ELF-1 (cell line): ENCODE results near the gene PAQR8.

ENCODE experiments used
- DNase-seq: peaks from one replicate; pipeline ENCODE4 v3.0.0-alpha.2; 2016; ENCODE audit warnings: low read depth, low spot score

Gene PAQR8

GRCh38 chr6:52361945-52362442 lies at the start of gene PAQR8:
Gene PAQR8 (plus strand): TSS chr6:52362151. CDS start chr6:52403214, 41,063 bp downstream.
- DNase-seq: no peak

GRCh38 chr6:52312461-52312860 lies 49.5 kb upstream of the PAQR8 start:
- DNase-seq: no peak

GRCh38 chr6:52314752-52315151 lies 47.2 kb upstream of the PAQR8 start:
- DNase-seq: no peak

GRCh38 chr6:52317211-52317610 lies 44.7 kb upstream of the PAQR8 start:
- no peak for DNase-seq

- DNase-seq: no peak
Measured at GRCh38 chr6:52317841-52318581, 43.9 kb upstream of the PAQR8 start.

- no peak for DNase-seq
Measured at GRCh38 chr6:52324189-52324588, 37.8 kb upstream of the PAQR8 start.

- peak; percentile 98 for DNase-seq
Measured at GRCh38 chr6:52325695-52326471, 36.1 kb upstream of the PAQR8 start.

GRCh38 chr6:52326540-52327364 lies 35.2 kb upstream of the PAQR8 start:
- DNase-seq: no peak

- DNase-seq: no peak
Measured at GRCh38 chr6:52328303-52328662, 33.7 kb upstream of the PAQR8 start.

GRCh38 chr6:52328729-52329128 lies 33.2 kb upstream of the PAQR8 start:
- no peak for DNase-seq

GRCh38 chr6:52330470-52330869 lies 31.5 kb upstream of the PAQR8 start:
- DNase-seq: no peak

GRCh38 chr6:52331793-52332457 lies 30.0 kb upstream of the PAQR8 start:
- no peak for DNase-seq

GRCh38 chr6:52333840-52334200 lies 28.1 kb upstream of the PAQR8 start:
- DNase-seq: no peak

- no peak for DNase-seq
Measured at GRCh38 chr6:52335576-52335975, 26.4 kb upstream of the PAQR8 start.

GRCh38 chr6:52336919-52337561 lies 24.9 kb upstream of the PAQR8 start:
- no peak for DNase-seq

GRCh38 chr6:52337633-52338290 lies 24.2 kb upstream of the PAQR8 start:
- DNase-seq: no peak

- no peak for DNase-seq
Measured at GRCh38 chr6:52340603-52340880, 21.4 kb upstream of the PAQR8 start.

GRCh38 chr6:52341561-52342260 lies 20.2 kb upstream of the PAQR8 start:
- DNase-seq: no peak

GRCh38 chr6:52345311-52345710 lies 16.6 kb upstream of the PAQR8 start:
- no peak for DNase-seq

GRCh38 chr6:52346503-52346902 lies 15.4 kb upstream of the PAQR8 start:
- no peak for DNase-seq
